Fibroblast of the conjunctiva (primary cell): ENCODE data around the gene KCNK7.
A peak's percentile ranks its signal among the peaks of the same experiment; 100 is the strongest.

Experiments
- DNase-seq: peaks from one replicate; pipeline ENCODE4 v3.0.0-alpha.2; 2010; ENCODE audit warnings: low read depth

The KCNK7 gene

GRCh38 chr11:65586676-65587075 is 8.9 kb downstream of the KCNK7 start:
- DNase-seq = no peak

- no peak for DNase-seq
These were observed 9.4 kb downstream of the KCNK7 start for GRCh38 chr11:65586247-65586630.

GRCh38 chr11:65585396-65586246 is 10.0 kb downstream of the KCNK7 start:
- DNase-seq = no peak

GRCh38 chr11:65584723-65585171 is 10.9 kb downstream of the KCNK7 start:
- DNase-seq = no peak

- no peak for DNase-seq
These were observed 11.5 kb downstream of the KCNK7 start for GRCh38 chr11:65584106-65584505.

- no peak for DNase-seq
These were observed 12.0 kb downstream of the KCNK7 start for GRCh38 chr11:65583589-65583988.

DNA sequence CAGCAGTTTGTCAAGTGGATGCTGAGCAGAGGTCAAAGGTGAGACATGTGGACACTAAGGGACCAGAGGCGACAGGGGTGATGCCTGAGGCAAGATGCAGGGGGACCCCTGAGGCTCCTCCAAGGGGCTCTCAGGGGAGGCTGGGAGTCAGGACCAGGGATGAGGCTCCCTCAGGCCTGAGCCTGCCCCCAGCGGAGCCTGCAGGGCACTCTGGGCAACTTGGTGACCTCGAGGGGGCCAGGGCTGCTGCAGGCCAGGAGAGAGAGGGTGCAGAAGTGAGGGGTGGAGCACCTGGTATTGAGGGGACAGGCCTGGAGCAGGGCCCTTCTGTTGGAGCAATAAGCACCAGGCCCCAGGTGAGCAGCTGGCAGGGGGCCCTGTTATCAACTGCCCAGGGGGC is 13.7 kb downstream of the KCNK7 start:
- DNase-seq = no peak

- DNase-seq = no peak
These were observed 14.8 kb downstream of the KCNK7 start for GRCh38 chr11:65580756-65581155.

GRCh38 chr11:65580031-65580692 is 15.4 kb downstream of the KCNK7 start:
- DNase-seq = no peak

- DNase-seq = no peak
These were observed 16.3 kb downstream of the KCNK7 start for GRCh38 chr11:65579291-65579690.

GRCh38 chr11:65578667-65579066 is 16.9 kb downstream of the KCNK7 start:
- no peak for DNase-seq

DNA sequence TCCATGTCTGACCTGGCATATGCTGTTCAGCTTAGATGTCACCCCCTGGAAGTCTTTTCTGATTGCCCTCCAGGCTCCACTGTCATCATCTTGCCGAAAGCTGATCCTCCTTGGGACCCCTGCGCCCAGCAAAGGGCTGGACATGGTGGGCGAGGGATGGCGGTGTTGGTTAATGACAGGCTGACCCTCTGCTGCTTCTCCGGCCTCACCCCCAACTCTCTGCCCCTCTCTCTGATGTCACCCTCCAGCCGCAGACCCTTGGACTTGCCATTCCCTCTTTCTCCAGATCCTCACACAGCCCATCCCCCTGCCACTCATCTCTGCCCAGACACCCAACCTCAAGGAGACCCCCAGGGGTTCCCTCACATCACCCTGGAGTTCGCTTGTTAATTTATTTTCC is 17.5 kb downstream of the KCNK7 start:
- no peak for DNase-seq

DNA sequence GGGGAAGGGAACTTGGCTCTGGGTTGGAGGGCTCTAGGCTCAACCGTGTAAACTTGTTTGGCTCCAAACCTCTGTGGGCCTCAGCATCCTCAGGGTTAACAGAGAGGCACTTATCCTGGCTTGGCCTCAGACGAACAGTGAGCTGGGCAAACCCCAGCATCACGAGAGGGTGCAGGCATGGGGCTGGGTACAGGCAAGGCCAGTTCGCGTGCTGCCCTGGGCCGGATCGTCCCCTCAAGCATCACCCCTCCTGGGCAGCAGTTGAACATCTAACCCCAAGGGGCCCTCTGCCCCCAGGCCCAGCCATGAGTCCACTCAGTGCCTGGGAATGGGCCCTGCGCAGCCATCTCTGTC is 17.9 kb downstream of the KCNK7 start:
- DNase-seq = no peak

DNA sequence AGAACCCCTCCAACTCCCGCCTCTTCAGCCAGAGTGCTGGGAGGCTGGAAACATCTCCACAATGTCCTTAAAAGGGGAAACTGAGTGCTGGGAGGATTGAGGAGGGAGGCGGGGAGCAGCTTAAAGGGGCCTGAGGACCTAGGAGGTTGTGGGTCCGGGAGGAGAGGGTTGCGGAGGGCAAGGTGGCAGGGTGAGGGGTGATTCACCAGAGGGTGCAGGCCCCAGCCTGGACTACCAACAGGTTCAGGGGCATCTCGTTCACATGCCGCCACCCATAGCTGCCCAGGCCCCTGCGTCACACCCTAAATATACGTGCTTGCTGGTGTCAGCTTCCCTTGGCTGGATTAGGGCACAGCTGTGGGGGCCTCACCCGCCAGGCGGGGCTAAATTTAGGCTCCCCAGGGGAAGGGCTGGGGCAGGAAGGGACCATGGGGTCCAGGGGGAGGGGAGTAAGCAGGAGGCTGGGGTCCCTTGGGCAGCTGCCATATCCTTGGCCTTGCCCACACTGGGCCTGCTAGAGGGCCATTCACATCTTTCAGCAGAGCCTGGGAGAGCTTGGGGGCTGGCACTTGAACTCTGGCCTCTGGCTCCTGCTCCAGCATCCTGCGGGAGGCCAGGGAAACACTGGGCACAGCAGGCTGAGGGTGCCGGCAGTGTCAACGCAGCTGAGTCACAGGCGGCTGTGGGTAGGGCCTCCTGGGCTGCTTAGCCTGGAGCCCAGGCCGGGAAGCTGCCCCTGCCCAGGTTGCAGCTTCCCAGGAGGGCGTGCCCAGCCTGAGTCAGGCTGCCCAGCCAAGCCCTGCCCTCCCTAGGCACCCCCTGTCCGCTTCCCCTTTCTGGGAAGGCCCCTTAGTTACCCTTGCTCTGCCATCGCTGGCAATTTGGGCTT is 18.5 kb downstream of the KCNK7 start:
- no peak for DNase-seq

- no peak for DNase-seq
These were observed 19.3 kb downstream of the KCNK7 start for GRCh38 chr11:65576232-65576866.

DNA sequence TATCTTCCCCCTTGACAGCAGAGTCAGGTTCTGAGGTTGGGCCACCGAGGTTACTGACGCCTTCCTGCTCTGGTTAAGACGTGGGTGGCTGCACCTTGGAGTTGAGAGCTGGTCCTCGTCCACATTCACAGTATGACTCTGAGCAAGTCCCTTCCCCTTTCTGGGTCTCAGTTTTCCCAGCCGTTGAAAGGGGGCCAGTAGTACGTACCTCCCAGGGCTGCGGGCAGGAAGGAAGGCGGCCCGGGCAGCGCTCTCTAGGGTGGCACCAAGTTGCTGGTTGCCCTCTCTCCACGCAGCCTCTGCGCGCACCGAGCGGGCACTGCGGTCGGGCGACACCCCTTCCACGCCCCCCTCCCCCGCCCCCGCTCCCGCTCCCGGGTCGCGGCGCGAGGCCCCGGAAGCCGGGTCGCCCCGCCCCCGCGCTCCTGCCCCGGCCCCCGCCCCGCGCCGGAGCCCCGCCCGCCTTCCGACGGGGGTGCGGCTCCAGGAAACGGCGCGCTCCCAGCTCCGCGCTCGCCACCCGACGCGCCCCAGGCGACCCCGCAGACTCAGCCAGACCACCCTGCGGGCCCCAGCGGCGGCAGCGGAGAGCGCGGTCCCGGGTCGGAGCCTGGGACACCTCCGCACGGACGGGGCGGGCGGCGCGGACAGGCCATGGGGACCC is 19.9 kb downstream of the KCNK7 start, which contains the start of gene EHBP1L1:
EHBP1L1 (plus strand) TSS at position 486 of the 664 bp plus-strand sequence. CDS start 250 bp downstream, outside the sequence.
- DNase-seq = no peak

GRCh38 chr11:65574811-65575567 is 20.6 kb downstream of the KCNK7 start:
- no peak for DNase-seq

DNA sequence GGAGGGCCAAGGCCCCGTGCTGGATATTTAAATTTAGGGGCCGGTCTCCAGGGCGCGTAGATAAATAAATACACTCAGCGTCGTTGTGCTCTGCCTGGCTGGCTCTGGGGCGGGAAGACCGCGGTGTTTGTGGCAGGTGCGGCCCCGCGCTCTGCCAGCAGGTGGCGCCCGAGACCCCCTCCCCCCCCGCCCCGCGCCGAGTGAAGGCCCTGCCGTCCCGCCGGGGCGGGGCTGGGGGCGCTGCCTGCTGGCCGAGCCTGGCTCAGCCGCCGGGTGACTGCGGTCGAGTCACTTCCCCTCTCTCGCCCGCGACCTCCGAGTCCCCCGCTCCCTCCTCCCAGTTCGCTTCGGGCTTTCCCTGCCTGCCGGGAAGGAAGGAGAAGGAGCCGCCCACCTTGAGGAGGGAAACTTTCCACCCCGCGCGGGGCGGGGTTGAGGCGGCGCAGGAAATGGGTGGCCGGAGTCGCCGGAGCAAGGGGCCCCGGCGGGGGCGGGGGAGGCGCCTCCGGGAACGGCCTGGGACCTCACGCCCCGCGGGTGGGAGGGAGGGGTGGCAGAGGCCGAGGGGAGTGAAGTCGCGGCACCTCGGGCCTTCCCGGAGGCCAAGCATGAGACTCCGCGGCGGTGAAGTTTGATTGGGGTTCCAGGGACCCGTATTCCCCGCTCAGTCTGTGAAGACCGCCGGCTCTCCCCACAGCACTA is 21.3 kb downstream of the KCNK7 start:
- DNase-seq = peak; percentile 88

GRCh38 chr11:65573391-65574079 is 22.1 kb downstream of the KCNK7 start:
- DNase-seq = no peak
